Bone marrow (tissue), 2 donors: ENCODE data around the gene RPL12.

Source experiments
- DNase-seq, 2 donors: peaks; one replicate each; lab custom pipeline; 2025; lab: John Stamatoyannopoulos, UW

Gene RPL12

DNA sequence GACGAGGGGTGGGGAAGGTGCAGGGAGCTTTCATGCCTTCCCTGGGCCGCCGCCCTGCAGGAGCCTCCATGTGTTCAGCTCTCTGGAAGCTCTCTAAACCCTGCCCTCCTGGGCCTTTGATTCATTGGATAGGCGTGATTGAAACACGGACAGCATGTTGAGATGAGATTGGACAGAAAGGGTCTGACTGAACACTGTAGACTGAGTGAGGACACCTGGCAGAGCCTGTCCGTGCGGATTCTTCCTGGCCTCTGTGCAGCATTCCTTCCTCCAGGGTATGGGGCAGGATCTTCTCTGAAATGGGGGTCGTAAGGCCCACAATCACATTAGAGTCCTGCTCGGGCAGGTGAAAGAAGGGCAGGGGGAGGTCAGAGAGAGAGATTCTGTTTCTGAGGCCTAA lies 12.8 kb downstream of the RPL12 start:
- no peak for DNase-seq

GRCh38 chr9:127437497-127438264 lies 13.5 kb downstream of the RPL12 start:
- DNase-seq: no peak

DNA sequence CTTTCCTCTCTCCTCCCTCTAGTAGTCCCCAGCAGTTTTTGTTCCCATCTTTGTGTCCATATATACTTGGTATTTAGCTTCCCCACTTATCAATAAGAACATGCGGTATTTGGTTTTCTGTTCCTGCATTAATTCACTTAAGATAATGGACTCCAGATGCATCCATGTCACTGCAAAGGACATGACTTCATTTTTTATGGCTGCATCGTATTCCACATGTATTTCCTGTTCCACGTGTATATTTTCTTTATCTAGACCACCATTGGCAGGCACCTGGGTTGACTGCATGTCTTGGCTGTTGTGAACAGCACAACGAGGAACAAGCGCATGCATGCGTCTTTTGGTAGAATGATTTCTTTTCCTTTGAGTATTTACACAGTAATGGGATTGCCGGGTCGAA lies 20.8 kb downstream of the RPL12 start:
- DNase-seq: no peak

GRCh38 chr9:127428348-127428747 lies 22.9 kb downstream of the RPL12 start:
- no peak for DNase-seq

DNA sequence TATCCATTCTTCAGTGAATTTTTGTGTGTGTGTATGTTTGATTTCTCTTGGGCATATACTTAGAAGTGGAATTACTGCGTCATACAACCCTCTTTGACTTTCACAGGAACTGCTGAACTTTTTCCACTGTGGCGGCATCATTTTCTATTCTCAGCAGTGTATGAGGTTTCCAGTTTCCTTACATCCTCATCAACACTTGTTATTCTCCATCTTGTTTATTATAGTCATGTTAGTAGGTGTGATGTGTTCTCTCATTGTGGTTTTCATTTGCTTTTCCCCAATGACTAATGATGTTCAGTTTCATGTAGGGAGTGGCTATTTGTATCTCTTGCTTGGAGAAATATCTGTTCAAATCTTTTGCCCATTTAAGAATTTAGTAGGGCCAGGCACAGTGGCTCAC lies 24.4 kb downstream of the RPL12 start:
- no peak for DNase-seq

GRCh38 chr9:127424676-127424999 lies 26.6 kb downstream of the RPL12 start:
- no peak for DNase-seq

- DNase-seq: peak; percentile 83 to 89
Observed at GRCh38 chr9:127423934-127424675, 27.1 kb downstream of the RPL12 start, which contains the start of gene ZNF79. ZNF79 (plus strand) TSS chr9:127424382; CDS start chr9:127424788, 406 bp downstream.

DNA sequence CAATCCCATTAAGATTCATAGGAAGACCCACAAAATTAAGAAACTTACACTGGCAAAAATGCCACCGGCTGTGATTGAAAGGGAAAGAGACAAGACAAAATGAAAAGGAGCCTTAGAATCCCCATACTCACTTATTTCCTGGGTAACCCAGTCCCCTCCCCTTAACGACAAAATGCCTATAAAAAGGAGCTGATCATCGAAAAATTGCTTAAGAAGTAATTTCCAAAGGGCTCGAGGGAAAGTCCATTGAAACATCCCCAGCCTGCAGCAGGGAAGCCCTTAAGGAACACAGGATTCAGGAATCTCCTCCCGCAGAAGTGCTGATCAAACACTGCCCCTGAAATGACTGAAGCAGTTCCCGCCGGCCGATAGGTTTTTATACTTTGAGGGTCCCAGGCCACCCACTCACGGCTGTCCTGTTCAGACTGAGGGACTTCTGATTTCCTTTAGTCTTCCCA lies 27.7 kb downstream of the RPL12 start:
- no peak for DNase-seq

DNA sequence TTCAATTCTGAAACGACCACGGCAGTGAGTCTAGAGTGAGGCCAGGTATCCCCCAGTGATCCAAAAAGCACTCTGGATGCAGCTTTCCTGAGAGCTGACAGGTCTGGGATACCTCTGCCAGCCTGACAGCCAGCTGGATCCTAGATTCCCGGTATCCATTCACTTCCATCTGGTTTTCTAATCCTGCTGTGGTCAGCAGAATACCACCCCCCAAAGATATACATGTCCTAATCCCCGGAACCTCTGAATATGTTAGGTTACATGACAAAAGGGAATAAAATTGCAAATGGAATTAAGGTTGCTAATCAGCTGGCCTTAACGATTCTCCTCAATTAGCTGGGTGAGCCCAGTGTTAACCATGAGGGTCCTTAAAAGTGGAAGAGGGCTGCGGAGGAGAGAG lies 28.4 kb downstream of the RPL12 start:
- DNase-seq: no peak

DNA sequence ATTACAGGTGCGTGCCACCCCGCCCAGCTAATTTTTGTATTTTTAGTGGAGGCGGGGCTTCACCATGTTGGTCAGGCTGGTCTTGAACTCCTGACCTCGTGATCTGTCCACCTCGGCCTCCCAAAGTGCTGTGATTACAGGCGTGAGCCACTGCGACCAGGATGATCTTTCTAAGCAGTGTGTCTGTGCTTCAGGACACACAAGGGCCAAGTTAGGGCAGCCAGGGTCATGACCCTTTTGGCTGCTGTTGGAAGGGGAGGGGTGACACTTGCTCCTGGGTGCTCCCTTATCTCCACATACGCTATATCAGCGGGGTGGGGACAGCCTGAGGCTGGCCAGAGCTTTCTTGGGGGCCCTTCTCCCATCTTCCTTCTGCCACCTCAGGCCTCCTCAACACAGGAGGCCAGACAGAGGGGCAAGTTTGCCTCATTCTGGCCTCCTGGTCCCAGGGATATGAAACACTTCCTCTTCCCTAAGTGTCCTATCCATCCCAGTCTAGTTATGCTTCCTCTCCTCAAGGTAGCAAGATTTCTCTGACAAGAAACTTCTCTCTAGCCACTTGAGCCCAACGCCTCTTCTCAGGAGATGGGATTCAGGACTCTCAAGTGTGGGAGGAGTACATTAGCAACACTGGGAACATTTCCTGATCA lies 28.9 kb downstream of the RPL12 start:
- no peak for DNase-seq

GRCh38 chr9:127421057-127421456 lies 30.1 kb downstream of the RPL12 start:
- no peak for DNase-seq

DNA sequence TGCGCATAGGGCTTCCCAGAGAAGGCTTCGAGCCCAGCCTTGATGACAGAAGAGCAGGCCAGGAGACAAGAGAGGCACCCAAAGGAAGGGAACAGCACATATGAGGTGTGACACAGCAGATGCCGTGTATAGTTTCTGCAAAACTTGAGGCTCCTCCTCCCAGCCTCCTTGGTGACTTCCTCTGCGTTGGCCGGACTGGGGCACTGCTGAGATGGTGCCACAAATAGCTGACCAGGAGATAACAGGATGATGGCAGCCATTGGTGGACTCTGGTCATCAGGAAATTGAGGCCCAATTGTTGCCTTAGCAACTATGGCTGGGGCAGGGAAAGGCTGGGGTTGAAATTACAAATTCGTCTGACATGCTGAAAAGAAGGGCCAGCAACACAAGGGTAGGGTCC lies 31.9 kb downstream of the RPL12 start:
- DNase-seq: no peak

DNA sequence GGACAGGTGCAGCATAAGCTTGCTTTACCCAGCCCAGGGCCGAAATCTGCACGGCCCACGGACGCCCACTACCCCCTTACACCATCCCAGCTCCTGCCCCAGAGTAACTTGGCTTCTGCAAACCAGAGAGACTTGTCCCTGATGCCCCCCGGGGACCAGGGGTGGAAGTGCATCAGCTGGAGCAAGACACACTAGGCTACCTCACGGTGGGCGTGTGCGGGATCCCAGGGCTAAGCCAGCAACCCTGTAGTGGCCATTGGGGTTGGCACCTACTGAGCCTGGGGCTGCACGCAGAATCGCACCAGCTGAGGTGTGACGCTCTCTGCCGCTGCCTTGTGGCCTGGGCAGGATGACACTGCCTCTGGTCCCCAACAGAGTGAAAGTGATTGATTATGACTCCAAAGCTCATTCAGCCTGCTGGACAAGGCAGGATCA lies 33.2 kb downstream of the RPL12 start:
- no peak for DNase-seq

- DNase-seq: no peak
Observed at GRCh38 chr9:127417131-127418036, 33.8 kb downstream of the RPL12 start.

DNA sequence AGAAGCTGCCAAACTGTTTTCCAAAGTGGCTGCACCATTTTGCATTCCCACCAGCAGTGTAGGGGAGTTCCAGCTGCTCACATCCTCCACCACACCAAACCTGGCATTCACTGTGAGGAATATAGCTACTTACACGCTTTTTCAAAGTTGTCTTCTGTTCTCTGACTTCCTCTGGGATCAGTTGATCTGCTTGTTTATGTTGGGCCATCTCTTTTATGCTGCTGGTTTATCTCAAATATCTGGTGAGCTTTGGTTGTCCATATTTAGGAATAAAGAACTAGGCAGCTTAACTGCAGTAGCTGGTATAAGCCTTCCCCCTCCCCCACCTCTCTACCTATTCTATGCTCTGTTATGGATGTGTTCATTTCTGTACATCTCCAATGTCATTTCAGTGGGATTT lies 35.5 kb downstream of the RPL12 start:
- DNase-seq: no peak

- no peak for DNase-seq
Observed at GRCh38 chr9:127415141-127415540, 36.1 kb downstream of the RPL12 start.

- DNase-seq: peak in 1 of 2 donors; percentile 29
Observed at GRCh38 chr9:127411122-127411521, 40.1 kb downstream of the RPL12 start.

GRCh38 chr9:127407492-127407843 lies 43.7 kb downstream of the RPL12 start:
- no peak for DNase-seq

- DNase-seq: no peak
Observed at GRCh38 chr9:127406799-127407491, 44.3 kb downstream of the RPL12 start.

GRCh38 chr9:127405344-127406125 lies 45.7 kb downstream of the RPL12 start:
- DNase-seq: no peak

GRCh38 chr9:127404631-127405030 lies 46.6 kb downstream of the RPL12 start:
- DNase-seq: no peak
